Activated CD4-positive, alpha-beta T cell treated with anti-CD3 and anti-CD28 coated beads, Interleukin-2, amount 50 U/mL, for 16 hours (primary cell): Measurements from ENCODE around the gene CALR.
A peak's percentile ranks its signal among the peaks of the same experiment; 100 is the strongest.

Source experiments
- DNase-seq: peaks from one replicate; pipeline ENCODE4 v3.0.0-alpha.2; 2020

CALR gene

DNA sequence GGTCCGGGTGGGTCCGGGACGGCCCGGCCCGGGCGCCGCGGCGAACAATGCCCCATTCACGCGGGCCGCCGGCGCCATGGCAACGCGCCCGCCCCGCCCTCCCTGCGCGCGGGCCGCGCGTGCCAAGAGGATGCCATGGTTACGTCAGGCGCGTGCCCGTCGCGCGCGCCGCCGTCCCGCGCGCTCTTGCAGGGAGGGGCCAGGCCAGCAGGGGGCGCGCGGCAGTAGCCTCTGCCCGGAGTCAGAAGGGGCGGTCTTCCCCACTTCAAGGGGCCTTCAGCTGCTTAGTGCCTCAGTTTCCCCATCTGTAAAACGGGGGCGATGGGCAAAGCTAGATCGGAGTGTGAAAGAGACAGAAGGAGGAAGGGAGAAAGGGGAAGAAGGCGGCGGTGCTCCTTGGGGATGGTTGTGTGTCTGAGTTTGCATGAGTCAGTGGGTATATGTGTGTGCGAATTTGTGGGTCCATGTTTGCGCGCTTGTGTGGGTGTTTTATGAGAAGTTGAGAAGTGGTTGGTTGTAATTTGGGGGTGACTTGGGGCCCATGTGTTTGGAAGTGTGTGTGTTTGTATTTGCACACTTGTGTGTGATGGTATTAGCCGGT is 45.2 kb downstream of the CALR start:
- DNase-seq = peak; percentile 74

DNA sequence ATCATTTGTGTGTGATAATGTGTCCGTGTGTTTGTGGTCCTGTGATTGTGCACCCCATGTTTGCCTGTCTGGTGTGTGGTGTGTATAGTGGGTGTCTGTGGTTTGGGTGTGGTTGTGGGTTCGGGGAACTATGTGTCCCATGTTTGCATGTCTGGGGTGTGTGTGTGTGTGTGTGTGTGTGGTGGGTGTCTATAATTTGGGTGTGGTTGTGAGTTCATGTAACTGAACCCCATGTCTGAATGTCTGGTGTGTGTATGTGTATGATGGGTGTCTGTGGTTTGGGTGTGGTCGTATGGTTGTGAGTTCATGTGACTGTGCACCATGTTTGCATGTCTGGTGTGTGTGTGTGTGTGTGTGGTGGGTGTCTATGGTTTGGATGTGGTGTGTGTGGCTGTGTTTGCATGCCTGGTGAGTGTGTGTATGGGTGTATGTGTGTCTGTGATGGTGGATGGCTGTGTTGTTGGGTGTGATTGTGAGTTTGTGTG is 45.8 kb downstream of the CALR start:
- no peak for DNase-seq

DNA sequence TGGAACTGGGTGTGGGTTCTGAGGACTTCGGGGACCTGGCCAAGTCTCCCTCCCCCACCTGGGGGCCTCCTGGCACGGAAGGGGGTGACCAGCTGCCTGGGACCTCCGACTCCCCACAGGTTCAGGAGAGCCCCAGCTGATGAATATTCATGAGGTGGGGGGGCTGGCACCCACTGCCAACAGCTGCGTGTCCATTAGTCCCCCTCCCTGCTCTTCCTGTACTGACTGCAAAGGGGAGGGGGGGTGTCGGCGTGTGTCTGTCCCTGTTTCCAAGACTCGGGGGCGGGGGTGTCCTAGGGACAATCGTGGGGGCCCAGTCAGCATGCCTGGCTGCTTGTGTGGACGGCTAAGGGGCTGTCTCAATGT is 46.3 kb downstream of the CALR start:
- DNase-seq = no peak

DNA sequence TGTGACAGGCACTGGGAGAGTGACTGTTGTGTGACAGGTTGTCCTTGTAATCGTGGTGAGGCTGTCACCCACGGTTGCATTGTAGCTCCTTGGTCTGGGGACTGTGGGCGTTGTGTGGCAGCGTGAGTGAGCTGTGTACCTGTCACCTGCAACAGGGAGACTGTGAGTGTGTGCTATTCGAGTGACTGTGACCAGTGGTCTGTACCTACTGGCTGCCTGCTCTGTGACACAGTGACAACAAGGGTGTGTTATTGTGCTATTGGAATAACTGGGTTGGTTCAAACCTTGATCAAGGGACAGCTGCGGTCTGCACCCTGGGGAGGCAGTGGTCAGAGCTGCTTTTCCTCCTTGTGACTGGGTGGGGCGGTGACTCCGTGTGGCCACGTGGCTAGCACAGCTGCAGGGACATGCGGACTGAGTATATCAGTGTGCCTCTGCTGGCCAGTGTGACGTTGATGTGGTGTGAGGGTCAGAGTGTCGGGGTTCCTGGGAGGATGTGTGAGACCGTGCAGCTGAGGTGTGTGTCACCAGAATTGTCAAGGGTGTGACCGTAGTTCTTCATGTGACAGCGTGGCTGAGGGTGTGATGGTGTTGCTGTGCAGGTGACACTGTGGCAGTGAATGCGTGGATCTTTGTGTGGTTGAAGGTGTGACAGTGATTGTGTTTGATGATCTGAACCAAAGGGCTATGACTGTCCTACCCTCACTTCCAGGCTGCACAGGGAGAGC is 46.8 kb downstream of the CALR start:
- no peak for DNase-seq

DNA sequence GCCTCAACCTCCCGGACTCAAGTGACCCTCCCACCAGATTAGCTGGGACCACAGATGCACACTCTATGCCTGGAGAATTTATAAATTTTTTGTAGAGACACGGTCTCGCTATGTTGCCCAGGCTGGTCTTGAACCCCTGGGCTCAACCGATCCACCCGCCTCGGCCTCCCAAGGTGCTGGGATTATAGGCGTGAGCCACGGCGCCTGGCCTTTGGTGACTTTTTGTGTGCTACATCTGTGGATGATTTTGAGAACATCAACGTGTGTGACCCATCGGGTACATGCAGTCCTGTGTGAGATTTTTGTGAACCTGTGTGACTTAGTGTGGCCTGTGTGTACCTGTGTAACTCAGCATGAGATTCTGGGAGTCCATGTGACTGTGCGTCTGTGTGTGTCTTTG is 48.3 kb downstream of the CALR start:
- DNase-seq = no peak

DNA sequence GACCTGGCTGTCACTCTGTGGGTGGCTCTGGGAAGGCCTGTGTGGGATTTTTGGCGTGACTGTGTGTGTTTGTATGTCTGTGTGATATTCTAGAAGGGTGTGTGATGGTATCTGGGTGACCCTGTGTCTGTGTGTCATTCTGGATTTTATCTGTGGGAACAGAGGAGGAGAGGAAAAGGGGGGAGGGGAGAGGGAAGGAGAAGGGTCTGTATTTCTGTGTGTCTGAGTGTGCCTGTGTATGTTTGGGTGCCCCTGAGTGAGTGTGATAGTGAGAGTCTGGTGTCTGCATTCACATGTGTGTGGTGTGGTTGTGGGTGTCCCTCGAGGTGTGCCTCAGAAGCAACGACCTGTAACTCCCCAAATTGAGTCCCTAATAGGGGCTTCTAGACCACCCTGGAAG is 48.8 kb downstream of the CALR start:
- DNase-seq = no peak

DNA sequence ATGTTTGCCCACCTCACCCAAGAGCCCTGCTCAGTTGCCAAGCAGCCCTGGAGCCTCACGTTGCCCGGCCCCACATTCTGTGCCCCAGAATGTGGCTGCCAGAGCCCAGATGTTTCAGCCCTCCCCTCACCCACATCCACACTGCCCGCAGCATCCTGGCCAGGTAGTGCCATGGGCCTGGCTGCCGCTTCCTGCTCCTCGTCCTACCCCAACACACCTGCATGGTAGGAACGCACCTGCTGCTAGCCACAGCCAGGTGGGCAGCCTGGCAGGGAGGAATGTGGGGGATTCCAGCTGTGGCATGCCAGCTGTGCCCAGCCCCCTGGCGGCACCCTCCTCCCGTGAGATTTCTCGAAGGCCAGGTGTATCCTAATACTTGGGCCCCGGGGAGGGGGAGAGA is 49.4 kb downstream of the CALR start:
- DNase-seq = no peak

DNA sequence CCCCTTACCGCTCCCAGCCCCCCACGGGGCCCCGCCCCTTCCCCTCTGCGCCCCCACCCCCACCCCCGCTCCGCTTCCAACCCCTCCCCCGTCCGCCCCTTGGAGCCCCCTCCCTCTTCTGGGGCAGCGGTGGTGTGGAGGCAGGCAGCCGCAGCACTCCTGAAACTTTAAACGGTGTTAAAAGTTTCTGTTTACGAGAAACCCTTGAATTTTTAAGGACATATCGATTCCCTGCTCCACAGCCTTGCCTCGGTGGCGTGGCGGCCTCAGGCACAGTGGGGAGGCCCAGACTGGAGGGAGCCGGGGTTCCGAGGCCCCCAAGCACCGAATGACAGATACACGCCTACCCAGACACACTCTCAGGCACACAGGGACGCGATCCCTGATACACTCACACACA is 52.0 kb downstream of the CALR start:
- no peak for DNase-seq

DNA sequence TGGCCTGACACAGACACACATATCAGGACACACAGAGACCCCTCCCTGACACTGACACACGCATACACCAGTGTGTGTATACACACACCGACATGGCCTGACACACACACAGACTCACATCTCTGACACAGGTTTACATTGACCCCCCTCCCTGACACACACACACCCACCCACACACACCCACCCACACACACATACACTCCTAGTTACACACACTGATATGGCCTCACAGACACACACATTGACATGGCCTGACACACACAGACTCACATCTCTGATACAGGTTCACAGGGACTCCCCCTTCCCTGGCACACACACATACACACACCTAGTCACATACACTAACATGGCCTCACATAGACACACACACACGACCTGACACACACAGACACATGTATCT is 52.4 kb downstream of the CALR start:
- no peak for DNase-seq

DNA sequence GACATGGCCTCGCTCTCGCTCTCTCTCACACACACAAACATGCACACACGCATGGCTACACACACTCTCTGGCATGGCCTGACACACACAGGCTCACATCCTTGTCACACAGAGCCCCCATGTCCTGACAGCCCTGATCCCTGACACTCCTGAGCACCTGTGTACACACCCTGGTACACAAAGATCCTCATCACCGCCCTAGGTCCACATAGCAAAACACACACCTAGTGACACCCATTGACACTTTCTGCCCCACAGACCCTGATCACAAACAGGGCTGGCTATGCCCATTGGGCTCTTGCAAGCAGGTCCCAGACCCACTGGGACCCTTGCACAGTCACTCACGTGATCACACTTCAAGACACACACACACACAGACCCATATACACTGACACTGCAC is 52.9 kb downstream of the CALR start:
- no peak for DNase-seq

DNA sequence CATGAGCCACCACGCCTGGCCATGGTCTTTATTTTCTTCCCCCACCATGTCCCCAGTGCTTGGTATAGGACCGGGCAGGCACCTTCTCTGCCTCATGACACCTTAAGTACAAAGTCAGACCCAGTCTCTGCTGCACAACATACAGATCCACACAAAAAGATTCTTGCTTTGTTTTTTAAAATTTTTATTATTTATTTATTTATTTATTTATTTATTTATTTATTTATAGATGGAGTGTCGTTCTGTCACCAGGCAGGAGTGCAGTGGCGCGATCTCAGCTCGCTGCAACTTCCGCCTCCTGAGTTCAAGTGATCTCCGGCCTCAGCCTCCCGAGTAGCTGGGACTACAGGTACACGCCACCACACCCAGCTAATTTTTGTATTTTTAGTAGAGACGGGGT is 54.3 kb downstream of the CALR start:
- no peak for DNase-seq

DNA sequence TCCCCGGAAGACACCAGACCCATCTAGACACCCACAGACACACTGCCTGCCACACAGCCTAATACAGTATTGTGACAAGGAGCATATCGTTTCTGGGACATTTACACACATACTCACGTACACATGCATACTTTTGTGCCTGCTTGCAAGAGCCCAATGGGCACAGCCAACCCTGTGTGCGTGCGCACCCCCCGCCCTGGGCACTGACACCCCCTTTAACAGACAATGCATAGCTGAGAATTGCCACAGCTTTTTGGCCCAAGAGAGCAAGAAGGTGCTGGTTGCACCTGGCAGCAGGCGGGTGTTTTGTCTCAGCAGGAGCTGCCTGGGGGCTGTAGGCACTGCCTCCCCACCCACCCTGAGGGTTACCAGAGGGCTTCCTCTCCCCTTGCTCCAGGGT is 55.2 kb downstream of the CALR start:
- DNase-seq = no peak
